Left colon (tissue), 2 donors: ENCODE measurements around the gene MCM8. TPM values are rescaled to one million over a fixed set of nuclear protein-coding genes. Genes with fewer than 3 reads are reported as not detected.

Source experiments
- ATAC-seq: fragments of 200-7000 bp; cut with Tn5 transposase; one replicate; pipeline ENCODE4 v1.9.1; 2020; ENCODE audit warnings: mild to moderate bottlenecking, moderate library complexity
- DNase-seq, 2 donors: peaks; one replicate each; pipeline ENCODE4 v3.0.0-alpha.2; 2020
- intact Hi-C, 2 donors: fragments of 100-400 bp; cut with DNase I in 1 of 2; cut with micrococcal nuclease in 1 of 2; formaldehyde crosslinking; loops; one replicate each; pipeline versions ENCODE4 v1.11.2 to v1.14.0; 2022; cut with DNase I, micrococcal nuclease
- total RNA-seq, 2 donors: library from RNA; stranded (reverse); fragmentation: NEBNext Ultra II Directional; extraction: Animal tissue kit (Norgen Biotek cat#: 25700); gene quantifications; one replicate each; pipeline ENCODE4 v1.2.1, GENCODE V29; 2021
- donor health status: DM: no; HTN: no; CAD: no.
- donor health status: DM: yes; HTN: yes; CAD: no.

The MCM8 gene
- total RNA-seq, 2 donors from 2014 or later, result 4.6 to 5.9 TPM

DNA sequence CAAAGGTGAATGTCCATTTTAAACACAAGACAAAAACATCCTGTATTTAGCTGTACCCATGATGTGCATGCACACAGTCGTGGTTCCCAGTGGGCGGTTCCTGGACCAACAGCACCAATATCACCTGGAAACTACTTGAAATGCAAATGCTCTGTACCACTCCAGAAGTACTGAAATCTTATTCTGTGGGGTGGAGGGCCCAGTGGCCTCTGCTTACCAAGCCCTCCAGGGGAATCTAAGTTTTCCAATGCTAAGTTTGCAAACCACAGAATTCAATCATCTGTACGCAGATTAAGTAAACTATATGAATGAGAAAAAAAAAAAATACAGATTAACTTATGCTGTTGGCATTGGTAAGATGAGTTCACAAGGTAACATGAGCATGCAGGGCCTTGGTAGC, 14.2 kb upstream of the MCM8 start:
- intact Hi-C loops, result no loop called here
- DNase-seq (no peak), ATAC-seq (no peak)

GRCh38 chr20:5938456-5939029, 11.9 kb upstream of the MCM8 start:
- DNase-seq (no peak), ATAC-seq (no peak)
- intact Hi-C loops, result no loop called here

DNA sequence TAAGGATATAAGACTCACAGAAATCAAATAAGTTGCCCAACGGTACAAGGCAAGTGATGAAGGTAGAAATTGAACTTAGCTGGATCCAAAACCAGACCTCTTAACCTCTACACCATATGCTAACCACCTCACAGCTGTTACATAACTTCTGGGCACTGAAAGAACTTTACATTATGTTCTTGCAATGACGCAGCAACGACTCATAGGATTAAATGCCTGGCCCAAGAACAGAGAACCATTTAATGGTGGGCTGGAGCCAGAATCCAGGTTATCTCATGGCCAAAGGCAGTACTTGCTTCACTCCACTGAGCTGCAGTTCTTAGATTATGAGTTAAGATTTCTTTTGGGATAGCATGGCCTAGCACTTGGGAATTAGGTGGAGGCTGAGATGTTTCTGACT, 4.5 kb upstream of the MCM8 start:
- no peak for ATAC-seq
- intact Hi-C loops, result no loop called here
- no peak for DNase-seq

DNA sequence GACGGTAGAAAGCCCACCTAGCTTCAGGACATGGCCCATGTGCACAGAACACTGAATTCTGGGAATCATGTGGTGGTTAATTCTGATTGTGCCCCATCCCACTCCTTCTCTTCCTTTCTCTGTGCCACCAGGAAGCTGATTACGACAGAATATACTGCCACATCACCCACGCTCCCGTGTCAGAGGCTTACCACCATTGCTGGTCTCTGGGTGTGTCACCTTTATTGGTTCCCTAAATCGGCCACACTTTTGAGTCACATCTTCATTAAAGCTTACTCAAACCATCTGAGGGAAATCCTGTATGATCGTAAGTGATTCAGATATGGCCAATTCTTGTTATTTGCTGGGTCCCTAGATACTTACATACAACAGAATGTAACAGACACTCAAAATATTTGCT, 3.2 kb upstream of the MCM8 start:
- ATAC-seq, result no peak
- intact Hi-C loops, result no loop called here
- no peak for DNase-seq

DNA sequence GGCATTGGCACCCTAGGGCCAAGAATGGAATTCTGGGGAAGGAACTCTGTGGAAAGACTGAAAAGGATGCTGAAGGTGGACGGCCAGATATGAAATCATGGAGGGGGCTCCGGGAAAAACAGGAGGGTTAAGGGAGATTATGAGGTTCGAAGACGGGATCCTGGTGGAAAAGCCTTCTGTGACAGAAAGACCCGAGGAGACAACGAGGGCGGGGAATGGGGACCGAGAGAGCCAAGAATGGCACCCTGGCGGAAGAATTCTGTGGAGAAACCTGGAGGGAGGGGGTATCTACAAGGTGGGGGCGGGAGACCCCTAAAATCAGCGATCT, 545 bp upstream of the MCM8 start:
- DNase-seq, result peak in 1 of 2 donors; percentile 23
- intact Hi-C loops, result no loop called here
- ATAC-seq, result no peak

DNA sequence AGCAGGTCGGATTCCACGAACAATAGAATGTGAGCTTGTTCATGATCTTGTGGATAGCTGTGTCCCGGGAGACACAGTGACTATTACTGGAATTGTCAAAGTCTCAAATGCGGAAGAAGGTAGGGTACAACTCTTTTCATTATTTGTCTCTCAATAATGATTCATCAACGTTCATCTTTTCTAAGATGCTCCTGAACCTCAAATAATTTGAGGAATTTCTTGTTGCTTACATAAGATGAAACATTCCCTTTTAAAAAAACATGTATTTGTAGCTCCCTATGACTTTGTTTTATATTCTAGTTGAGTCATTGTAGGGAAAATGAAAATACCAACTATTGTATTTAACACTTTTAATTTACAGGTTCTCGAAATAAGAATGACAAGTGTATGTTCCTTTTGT, 17.0 kb downstream of the MCM8 start:
- DNase-seq, result no peak
- no peak for ATAC-seq
- intact Hi-C loops, result no loop called here

- no peak for DNase-seq
- ATAC-seq, result no peak
- intact Hi-C loops, result no loop called here
Measured at GRCh38 chr20:5968462-5968861, 18.0 kb downstream of the MCM8 start.

- DNase-seq, result no peak
- no peak for ATAC-seq
- intact Hi-C loops, result no loop called here
Measured at GRCh38 chr20:5969348-5969935, 19.0 kb downstream of the MCM8 start.

- ATAC-seq (no peak), DNase-seq (no peak)
- intact Hi-C loops, result no loop called here
Measured at GRCh38 chr20:5969940-5970339, 19.5 kb downstream of the MCM8 start.

DNA sequence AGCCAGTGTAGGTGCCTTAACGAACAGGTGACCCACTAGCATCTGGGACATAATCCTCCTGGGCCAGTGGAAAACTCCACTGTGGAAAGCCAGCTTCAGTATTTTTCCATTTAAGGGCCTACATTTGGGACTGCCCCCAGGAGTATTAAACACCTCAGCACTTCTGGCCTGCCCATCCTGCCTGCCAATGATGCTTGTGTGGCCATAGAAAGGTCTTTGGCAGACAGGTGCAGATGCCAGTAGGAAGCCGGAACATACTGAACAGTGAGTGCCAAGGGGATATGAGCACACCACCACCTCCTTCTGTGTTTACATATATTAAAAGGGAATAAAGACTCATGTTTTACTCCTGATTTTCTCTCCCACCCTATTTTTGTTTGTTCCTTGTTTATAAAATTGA, 19.9 kb downstream of the MCM8 start:
- DNase-seq (no peak), ATAC-seq (no peak)
- intact Hi-C loops, result no loop called here

DNA sequence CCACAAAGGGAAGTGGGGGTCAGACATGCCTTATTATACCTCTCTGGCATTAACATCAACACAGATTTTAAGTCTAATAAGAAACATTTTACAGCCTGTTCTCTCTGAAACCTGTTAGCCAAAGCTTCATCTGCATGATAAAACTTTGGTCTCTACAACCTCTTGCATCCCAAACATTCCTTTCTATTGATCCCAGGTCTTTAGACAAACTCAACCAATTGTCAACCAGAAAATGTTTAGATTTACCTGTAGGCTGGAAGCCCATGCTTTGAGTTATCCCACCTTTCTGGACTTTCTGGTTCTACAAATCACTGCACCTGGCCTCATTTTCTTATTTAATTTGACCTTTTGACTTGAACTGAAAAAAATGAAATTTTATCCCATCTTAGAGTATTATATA, 20.8 kb downstream of the MCM8 start:
- intact Hi-C loops, result no loop called here
- DNase-seq (no peak), ATAC-seq (no peak)

DNA sequence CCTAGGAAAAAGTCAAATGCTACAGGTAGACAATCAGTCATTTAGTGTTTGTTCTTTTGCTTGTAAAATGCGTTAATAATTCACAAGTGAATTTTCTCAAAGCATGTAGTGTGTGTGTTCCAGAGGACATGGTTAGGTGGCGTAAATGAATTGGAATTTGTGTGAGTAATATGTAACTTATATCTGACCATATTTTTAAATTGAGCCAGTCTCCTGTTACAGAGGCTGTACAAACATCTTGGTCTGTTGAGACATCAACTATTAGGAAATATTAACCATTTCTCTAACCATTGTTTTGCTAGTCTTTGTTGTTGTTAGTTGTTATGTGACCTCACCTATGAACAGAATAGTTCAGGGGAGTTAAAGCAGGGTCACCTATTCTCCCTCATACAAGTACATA, 22.7 kb downstream of the MCM8 start:
- DNase-seq (no peak), ATAC-seq (peak; percentile 81)
- intact Hi-C loops, result no loop called here

GRCh38 chr20:5973971-5974370, 23.5 kb downstream of the MCM8 start:
- ATAC-seq (peak; percentile 28), DNase-seq (no peak)
- intact Hi-C loops, result no loop called here

DNA sequence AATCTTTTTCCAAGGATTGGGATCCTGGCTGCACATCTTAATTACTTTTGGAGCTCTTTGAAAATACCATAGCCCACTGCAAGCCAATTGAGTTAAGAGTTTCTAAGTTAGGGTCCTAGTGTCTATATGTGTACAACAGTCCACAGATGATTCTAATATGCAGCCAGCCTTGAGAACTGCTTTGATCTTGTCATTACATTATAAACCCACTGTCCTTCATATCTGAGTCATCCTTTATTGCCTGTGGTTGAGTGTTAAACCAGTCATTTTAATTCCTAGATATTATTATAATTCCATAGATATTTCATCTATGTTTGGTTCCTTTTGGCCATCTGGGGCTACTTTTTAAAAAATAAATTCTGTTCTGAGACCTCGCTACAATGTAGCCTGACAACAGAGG, 24.1 kb downstream of the MCM8 start:
- intact Hi-C loops, result no loop called here
- DNase-seq, result no peak
- ATAC-seq, result peak; percentile 62

GRCh38 chr20:5975778-5976177, 25.3 kb downstream of the MCM8 start:
- intact Hi-C loops, result no loop called here
- DNase-seq (no peak), ATAC-seq (no peak)

DNA sequence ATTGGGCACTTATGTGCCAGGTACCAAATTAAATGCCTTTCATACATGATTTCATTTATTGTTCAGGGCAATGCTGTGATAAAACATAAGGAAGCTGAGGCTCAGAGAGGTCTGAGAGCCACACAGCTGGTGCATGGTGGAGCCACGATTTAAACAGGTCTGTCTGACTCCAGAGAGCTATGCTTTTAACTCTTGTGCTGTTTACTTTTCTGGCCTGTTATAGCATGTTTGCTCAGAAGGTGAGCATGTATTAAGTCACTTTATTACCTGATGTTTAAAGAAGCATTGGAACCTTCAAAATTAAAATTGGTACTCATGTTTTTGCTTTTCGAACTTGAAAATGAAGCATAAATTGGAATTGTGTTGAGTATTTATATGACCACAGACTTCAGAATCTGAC, 26.8 kb downstream of the MCM8 start:
- ATAC-seq (peak; percentile 39), DNase-seq (no peak)
- intact Hi-C loops, result no loop called here

DNA sequence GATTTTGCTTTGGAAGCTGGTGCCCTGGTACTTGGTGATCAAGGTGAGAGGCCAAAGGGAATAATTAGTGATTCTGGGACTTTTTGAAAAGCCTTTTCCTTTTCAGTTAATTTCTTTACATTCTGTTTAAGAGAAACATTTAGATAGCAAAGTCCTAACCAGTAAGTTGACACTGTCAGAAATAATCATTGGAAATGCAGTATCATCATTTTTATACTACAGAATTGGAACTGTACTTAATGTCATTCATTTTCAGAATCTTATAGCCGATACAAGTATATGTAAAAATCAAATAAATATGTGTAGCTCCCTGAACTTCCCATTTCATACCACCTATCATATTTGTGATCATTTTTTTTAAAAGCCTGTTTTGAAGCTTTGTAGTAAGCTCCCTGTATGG, 27.5 kb downstream of the MCM8 start:
- ATAC-seq, result no peak
- intact Hi-C loops, result no loop called here
- no peak for DNase-seq

- no peak for DNase-seq
- intact Hi-C loops, result no loop called here
- ATAC-seq, result peak; percentile 47
Measured at GRCh38 chr20:5979801-5980200, 29.3 kb downstream of the MCM8 start.

DNA sequence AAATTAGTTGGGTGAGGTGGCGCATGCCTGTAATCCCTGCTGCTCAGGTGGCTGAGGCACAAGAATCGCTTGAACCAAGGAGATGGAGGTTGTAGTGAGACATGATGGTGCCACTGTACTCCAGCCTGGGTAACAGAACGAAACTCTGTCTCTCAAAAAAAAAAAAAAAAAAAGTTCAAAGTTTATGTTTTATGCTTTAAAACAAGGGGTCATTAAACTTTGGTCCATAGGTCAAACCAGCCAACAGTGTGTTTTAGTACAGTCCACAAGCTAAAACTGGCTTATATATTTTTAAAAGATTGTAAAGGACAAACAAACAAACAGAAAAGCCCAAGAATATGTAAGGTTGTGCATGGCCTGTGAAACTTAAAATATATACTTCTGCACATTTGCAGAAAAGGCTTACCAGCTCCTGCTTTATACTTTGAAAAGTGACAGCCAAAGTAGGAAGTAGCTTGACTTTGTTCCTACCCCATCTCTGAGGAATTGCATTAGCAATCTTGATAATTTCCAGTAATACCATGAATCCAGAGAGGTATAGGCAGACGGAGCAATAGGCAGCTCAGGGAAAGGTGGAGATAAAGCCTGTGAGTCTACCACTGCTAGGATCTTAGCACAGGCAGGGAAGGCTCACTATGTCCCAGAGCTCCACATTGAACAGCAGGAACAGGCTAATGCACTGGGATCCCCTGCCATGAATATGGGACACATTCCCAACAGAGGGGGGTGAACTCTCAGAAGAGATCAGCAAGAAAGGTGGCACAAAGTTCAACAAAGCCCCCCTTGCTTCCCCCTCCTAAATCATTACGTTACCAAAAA, 30.5 kb downstream of the MCM8 start:
- intact Hi-C loops, result no loop called here
- ATAC-seq, result peak; percentile 81
- no peak for DNase-seq

GRCh38 chr20:5987383-5987782, 36.9 kb downstream of the MCM8 start:
- no peak for DNase-seq
- ATAC-seq, result no peak
- intact Hi-C loops, result no loop called here

DNA sequence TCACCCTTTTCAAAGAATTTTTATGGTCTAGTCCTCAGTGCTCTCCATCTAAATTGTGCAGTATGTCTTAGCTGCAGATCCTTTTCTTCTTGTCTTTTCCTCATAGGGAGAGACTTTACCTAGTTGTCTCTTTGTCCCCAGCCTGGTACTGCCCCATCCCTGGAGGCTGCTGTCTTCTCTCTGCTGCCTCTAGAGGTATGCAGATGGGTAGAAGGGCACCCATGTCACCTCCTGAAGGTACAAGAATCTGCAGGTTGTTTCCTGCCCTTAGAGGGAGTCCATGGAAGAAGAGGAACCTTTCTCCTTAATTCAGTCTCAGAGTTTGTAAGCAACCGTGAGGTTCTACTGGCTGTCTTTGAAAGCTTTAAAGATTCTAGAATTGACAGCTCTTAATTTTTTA, 39.1 kb downstream of the MCM8 start:
- no peak for DNase-seq
- intact Hi-C loops, result no loop called here
- ATAC-seq, result peak; percentile 50
